A673 (cell line): ENCODE data around the gene TMEM259. TPM values are rescaled to one million over a fixed set of nuclear protein-coding genes. Genes with fewer than 3 reads are reported as not detected.

Source experiments
- BruUV-seq: library from RNA; stranded (reverse); fragments of 400-500 nt; replicated peaks from 2 replicates; lab custom pipeline; 2021; lab: Mats Ljungman, UMichigan
- CTCF ChIA-PET: fragments of 300-600 bp; sonication (Branson Sonifier 250); formaldehyde crosslinking; loops from one replicate; lab custom pipeline; 2022; ENCODE audit warnings: antibody characterized with exemption; lab: Charles Lee
- POLR2A ChIA-PET: fragments of 300-600 bp; sonication (Branson Sonifier 250); formaldehyde crosslinking; loops from one replicate; lab custom pipeline; 2022; ENCODE audit warnings: antibody characterized with exemption; ENCODE audit not compliant: low non-redundant PET; lab: Charles Lee
- DNase-seq: peaks from one replicate; pipeline ENCODE4 v3.0.0-alpha.2; 2015; ENCODE audit warnings: low spot score
- H3K27ac ChIP-seq: fragments of 200-600 bp; sonication (generic); 2 replicates; pipeline ENCODE4 v1.5.1; 2016; ENCODE audit warnings: mixed run types, low read depth, mild to moderate bottlenecking, mixed read lengths, antibody characterized with exemption, low read length; ENCODE audit not compliant: poor library complexity, severe bottlenecking
- H3K27me3 ChIP-seq: fragments of 200-600 bp; sonication (generic); replicated peaks from 2 replicates; pipeline ENCODE4 v1.6.1; 2017; ENCODE audit warnings: mixed run types, low read depth, mild to moderate bottlenecking, mixed read lengths, antibody characterized with exemption, low read length; ENCODE audit not compliant: insufficient read depth, poor library complexity
- H3K36me3 ChIP-seq: fragments of 200-600 bp; sonication (generic); 2 replicates; pipeline ENCODE4 v1.6.1; 2016; ENCODE audit warnings: mixed run types, mild to moderate bottlenecking, mixed read lengths, antibody characterized with exemption, low read length; ENCODE audit not compliant: insufficient read depth, poor library complexity, severe bottlenecking
- H3K4me1 ChIP-seq: fragments of 200-600 bp; sonication (generic); 2 replicates; pipeline ENCODE4 v1.6.1; 2017; ENCODE audit warnings: mixed run types, mild to moderate bottlenecking, mixed read lengths, antibody characterized with exemption, low read length; ENCODE audit not compliant: insufficient read depth, poor library complexity, severe bottlenecking
- H3K4me3 ChIP-seq: fragments of 200-600 bp; sonication (generic); 2 replicates; pipeline ENCODE4 v1.5.1; 2016; ENCODE audit warnings: low read depth, mixed run types, mild to moderate bottlenecking, mixed read lengths, low read length; ENCODE audit not compliant: poor library complexity, severe bottlenecking
- H3K9me3 ChIP-seq: fragments of 200-600 bp; sonication (generic); 2 replicates; pipeline ENCODE4 v1.6.1; 2016; ENCODE audit warnings: mixed run types, low read depth, mild to moderate bottlenecking, mixed read lengths, antibody characterized with exemption, low read length; ENCODE audit not compliant: poor library complexity, severe bottlenecking
- EZH2 ChIP-seq: fragments of 200-600 bp; sonication (generic); IDR thresholded peaks from 2 replicates; pipeline ENCODE4 v1.6.1; 2017; ENCODE audit warnings: borderline replicate concordance, low read depth, mild to moderate bottlenecking, mixed read lengths, antibody characterized with exemption, low read length; ENCODE audit not compliant: poor library complexity, severe bottlenecking
- intact Hi-C: fragments of 100-400 bp; cut with micrococcal nuclease; formaldehyde crosslinking; loops from one replicate; pipeline ENCODE4 v1.10.0; 2022; ENCODE audit not compliant: unreplicated experiment
- total RNA-seq: library from RNA; stranded (reverse); gene quantifications from 2 replicates; pipeline ENCODE4 v1.2.3, GENCODE V29; 2021
- TF ChIP-seq, protein P1 (sequence below): fragments of 300-800, 200-600 bp; sonication (generic); conservative IDR thresholded peaks from 2 replicates; pipeline ENCODE4 v1.5.1; 2017; ENCODE audit warnings: low read depth, mild to moderate bottlenecking, antibody characterized with exemption, low read length, moderate library complexity, mixed read lengths

TMEM259 gene
- total RNA-seq, 1 experiment from 2014 or later, result 151 TPM

- Histone ChIP-seq H3K27ac (no peak overlapping the region), H3K27me3 (peaks cover 7% of the 10 kb centered on the region), H3K9me3 (no peaks in the 10 kb centered on the region), H3K4me3 (no peak overlapping the region), H3K4me1 (peaks cover 26% of the 10 kb centered on the region), H3K36me3 (no peaks in the 10 kb centered on the region)
- TF ChIP-seq, protein P1, sequence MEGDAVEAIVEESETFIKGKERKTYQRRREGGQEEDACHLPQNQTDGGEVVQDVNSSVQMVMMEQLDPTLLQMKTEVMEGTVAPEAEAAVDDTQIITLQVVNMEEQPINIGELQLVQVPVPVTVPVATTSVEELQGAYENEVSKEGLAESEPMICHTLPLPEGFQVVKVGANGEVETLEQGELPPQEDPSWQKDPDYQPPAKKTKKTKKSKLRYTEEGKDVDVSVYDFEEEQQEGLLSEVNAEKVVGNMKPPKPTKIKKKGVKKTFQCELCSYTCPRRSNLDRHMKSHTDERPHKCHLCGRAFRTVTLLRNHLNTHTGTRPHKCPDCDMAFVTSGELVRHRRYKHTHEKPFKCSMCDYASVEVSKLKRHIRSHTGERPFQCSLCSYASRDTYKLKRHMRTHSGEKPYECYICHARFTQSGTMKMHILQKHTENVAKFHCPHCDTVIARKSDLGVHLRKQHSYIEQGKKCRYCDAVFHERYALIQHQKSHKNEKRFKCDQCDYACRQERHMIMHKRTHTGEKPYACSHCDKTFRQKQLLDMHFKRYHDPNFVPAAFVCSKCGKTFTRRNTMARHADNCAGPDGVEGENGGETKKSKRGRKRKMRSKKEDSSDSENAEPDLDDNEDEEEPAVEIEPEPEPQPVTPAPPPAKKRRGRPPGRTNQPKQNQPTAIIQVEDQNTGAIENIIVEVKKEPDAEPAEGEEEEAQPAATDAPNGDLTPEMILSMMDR, result no peak
- TF ChIP-seq EZH2, result no peak
- intact Hi-C loops, result no loop called here
- no peak for DNase-seq
- no TSS peak for BruUV-seq
- ChIA-PET CTCF (interaction anchor here (0.5 kb wide), 1 partner anchor 13 kb away, joined by 7 read pairs; no protein-coding TSS in a partner anchor), POLR2A (no interaction called here)
Observed at GRCh38 chr19:1068009-1069001, 47.4 kb upstream of the TMEM259 start.

- BruUV-seq, result no TSS peak
- Histone ChIP-seq H3K27ac (no peak overlapping the region), H3K9me3 (no peaks in the 10 kb centered on the region), H3K4me3 (peak overlapping the region; percentile 51), H3K27me3 (peaks cover 7% of the 10 kb centered on the region), H3K4me1 (peaks cover 26% of the 10 kb centered on the region), H3K36me3 (no peaks in the 10 kb centered on the region)
- DNase-seq, result no peak
- ChIA-PET POLR2A (interaction anchor here (0.6 kb wide), 1 partner anchor 24 kb away, joined by 13 read pairs; no protein-coding TSS in a partner anchor), CTCF (interaction anchor here (0.6 kb wide), 1 partner anchor 211 kb away, joined by 4 read pairs; no protein-coding TSS in a partner anchor)
- intact Hi-C loops, result no loop called here
- TF ChIP-seq, protein P1, result no peak
- TF ChIP-seq EZH2, result no peak
Observed at GRCh38 chr19:1067341-1067957, 46.5 kb upstream of the TMEM259 start.

DNA sequence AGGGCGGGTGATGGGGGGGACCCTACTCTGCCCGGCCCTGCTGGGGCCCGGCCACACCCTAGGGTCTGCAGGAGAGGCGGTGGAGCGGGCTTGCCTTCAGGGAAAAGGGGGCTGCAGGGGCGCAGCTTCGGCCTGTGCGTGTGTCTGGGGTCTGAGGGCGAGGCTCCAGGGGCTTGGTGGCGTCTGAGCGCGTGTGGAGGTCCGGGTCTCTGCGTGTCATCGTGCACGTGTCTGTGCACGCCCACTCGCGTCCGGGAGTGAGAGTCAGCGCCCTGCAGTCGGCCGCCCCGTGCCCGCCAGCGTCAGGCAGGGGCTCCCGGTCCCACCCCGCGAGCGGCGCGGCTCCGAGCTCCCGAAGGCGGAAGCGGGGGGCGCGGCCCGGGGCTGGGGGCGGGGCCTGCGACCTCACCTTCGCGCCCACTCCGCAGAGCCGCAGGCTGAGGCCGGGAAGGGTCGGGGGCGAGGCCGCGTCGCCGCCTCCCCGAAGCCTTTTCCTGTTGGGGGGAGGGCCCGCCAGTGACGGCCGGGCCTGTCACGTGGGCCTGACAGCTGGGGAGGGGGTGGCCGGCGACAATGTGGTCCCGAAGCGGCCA lies 45.9 kb upstream of the TMEM259 start, which contains the start of gene ARHGAP45:
Gene ARHGAP45, plus strand, starts transcription at position 420 of the 593 bp plus-strand sequence. CDS start 239 bp downstream, outside the sequence.
- BruUV-seq, result no TSS peak
- DNase-seq, result no peak
- peaks cover 7% of the 10 kb centered on the region for H3K27me3 ChIP-seq
- ChIA-PET POLR2A (interaction anchor here (0.6 kb wide), 1 partner anchor 24 kb away, joined by 13 read pairs; no protein-coding TSS in a partner anchor), CTCF (no interaction called here)
- H3K27ac ChIP-seq, result no peak within 1 kb of the TSS
- intact Hi-C loops, result no loop called here
- H3K9me3 ChIP-seq, result no peaks in the 10 kb centered on the region
- peaks cover 26% of the 10 kb centered on the region for H3K4me1 ChIP-seq
- no peaks in the 10 kb centered on the region for H3K36me3 ChIP-seq
- TF ChIP-seq EZH2, result no peak
- TF ChIP-seq, protein P1, result no peak
- peak within 1 kb of the TSS; percentile 51 for H3K4me3 ChIP-seq
